Tibial artery (tissue), 4 donors: ENCODE results near the gene TP53TG5.

Source experiments
- DNase-seq, 2 donors: peaks; one replicate each; pipeline ENCODE4 v3.0.0-alpha.2; 2019
- H3K27ac ChIP-seq, 2 donors: fragments of 200-600 bp; sonication (generic) in 1 of 2; 1 replicate in 1 of 2; 2 replicates in 1 of 2; pipeline ENCODE4 v1.5.1; 2018 to 2019; ENCODE audit warnings: mild to moderate bottlenecking in 1 of 2
- H3K27me3 ChIP-seq, 2 donors: fragments of 200-600 bp; sonication (generic) in 1 of 2; one replicate each; pipeline versions ENCODE4 v1.5.1 to v1.6.0; 2016 to 2019
- H3K36me3 ChIP-seq, 3 donors: fragments of 200-600 bp; sonication (generic) in 2 of 3; one replicate each; pipeline ENCODE4 v1.5.1; 2016 to 2019; ENCODE audit warnings: mild to moderate bottlenecking in 2 of 3
- H3K4me1 ChIP-seq, 4 donors: fragments of 200-600 bp; sonication (generic) in 2 of 4; 1 replicate in 3 of 4; 2 replicates in 1 of 4; pipeline ENCODE4 v1.5.1; 2016 to 2019
- H3K4me3 ChIP-seq, 2 donors: fragments of 200-600 bp; sonication (generic) in 1 of 2; 1 replicate in 1 of 2; 2 replicates in 1 of 2; pipeline ENCODE4 v1.5.1; 2018 to 2019; ENCODE audit warnings: mild to moderate bottlenecking in 2 of 2
- H3K9me3 ChIP-seq, 3 donors: fragments of 200-600 bp; sonication (generic) in 1 of 3; one replicate each; pipeline ENCODE4 v1.5.1; 2016 to 2019
- intact Hi-C: fragments of 100-400 bp; cut with DNase I; formaldehyde crosslinking; loops from one replicate; pipeline ENCODE4 v1.15.0; 2023; ENCODE audit warnings: low total_unique reads
- TF ChIP-seq, protein P1 (sequence below), 2 experiments: fragments of 200-600 bp in 1 of 2; fragments of 450-650 bp in 1 of 2; IDR thresholded peaks; one replicate each; pipeline ENCODE4 v1.5.1; 2017 to 2019; ENCODE audit warnings: antibody characterized with exemption in 2 of 2, mild to moderate bottlenecking in 1 of 2, moderate library complexity in 1 of 2

The TP53TG5 gene

DNA sequence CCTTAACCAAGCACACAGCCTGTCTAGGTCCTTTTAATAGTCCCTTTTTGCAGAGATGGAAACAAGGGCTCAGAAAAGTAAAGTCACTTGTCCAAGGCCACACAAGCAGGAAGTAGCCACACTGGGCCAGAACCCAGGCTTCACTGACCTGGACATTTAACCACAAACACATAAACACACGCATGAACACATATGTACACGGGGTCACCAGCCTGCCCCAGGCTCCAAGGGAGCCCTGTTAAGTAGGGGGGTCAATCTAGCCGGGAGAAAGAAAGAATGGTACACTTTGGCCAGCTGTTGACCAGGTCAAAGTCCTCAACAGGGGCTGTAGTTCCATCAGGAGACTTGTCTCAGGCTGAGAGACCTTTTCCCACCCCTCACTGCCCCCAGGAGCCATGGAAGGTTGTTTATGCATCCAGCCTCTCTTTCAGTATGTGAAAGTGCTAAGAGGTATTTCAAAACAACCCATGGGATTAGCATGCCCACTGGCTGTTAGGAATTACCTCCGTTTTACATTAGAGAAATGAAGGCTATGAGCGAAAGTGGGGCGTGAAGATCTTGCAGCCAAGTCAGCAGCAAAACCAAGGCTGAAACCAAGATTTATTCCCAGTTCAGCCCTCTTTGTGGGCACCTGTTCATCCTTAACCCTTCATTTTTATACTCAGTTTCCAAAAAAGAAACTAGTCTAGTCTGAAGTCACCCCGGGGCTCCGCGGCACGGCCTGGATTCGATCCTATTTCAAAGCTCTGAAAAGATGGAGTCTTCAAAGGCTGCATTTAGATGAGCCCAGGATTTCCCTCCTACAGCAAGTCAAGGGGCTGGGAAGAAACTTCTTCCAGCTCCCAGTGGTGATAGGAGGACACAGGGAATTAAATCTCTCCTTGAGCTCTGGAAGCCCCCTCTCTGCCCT, 39.7 kb downstream of the TP53TG5 start:
- TF ChIP-seq, protein P1, sequence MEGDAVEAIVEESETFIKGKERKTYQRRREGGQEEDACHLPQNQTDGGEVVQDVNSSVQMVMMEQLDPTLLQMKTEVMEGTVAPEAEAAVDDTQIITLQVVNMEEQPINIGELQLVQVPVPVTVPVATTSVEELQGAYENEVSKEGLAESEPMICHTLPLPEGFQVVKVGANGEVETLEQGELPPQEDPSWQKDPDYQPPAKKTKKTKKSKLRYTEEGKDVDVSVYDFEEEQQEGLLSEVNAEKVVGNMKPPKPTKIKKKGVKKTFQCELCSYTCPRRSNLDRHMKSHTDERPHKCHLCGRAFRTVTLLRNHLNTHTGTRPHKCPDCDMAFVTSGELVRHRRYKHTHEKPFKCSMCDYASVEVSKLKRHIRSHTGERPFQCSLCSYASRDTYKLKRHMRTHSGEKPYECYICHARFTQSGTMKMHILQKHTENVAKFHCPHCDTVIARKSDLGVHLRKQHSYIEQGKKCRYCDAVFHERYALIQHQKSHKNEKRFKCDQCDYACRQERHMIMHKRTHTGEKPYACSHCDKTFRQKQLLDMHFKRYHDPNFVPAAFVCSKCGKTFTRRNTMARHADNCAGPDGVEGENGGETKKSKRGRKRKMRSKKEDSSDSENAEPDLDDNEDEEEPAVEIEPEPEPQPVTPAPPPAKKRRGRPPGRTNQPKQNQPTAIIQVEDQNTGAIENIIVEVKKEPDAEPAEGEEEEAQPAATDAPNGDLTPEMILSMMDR (IDR thresholded peaks at IDR 0.05): no peak
- H3K27me3 ChIP-seq: no peaks in the 10 kb centered on the region
- H3K4me1 ChIP-seq: peaks cover 5 to 82% (median 74%) of the 10 kb centered on the region in 4 donors
- peak in 1 of 2 donors; percentile 29 for DNase-seq
- H3K36me3 ChIP-seq: peaks cover 6 to 29% (median 15%) of the 10 kb centered on the region in 3 donors
- peak overlapping the region; percentile 86 to 98 for H3K27ac ChIP-seq
- no peak overlapping the region for H3K4me3 ChIP-seq
- intact Hi-C loops: loop anchor here (5.0 kb wide), 1 partner anchor 736 kb away; no protein-coding TSS in a partner anchor
- no peaks in the 10 kb centered on the region for H3K9me3 ChIP-seq

DNA sequence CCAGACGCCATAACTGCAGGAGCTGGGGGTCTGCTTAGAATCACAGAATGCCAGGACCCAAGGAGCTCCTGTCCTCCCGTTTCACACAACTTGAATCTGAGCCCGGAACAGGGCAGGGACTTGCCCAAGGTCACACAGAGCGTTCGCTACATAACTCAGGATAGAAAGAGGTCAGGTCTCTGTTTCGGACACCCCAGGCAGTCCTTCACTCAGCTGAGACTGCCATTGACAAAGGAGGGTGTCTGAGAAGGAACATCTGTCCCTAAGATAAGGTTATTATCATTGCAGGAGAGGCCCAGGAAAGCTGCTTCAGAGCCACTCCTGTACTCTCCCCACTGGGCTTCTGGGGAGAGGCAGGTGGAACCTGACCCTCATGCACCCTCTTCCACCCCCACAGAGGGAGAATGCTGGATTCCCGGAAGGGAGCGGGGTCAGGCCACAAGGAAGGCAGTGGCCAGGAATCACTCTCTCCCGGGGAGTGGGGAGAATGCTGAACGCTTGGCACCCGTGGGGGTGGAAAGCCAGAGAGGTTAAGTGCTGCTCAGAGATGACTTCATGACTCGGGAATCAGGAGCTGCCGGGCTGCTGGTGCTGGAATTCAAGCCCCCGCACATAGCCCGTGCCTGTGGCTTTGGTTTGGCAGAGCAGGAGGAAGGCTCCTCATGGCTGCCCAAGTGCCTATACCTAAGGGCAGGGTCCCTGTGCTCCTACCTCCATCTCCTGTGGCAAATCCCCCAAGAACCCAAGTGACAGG, 40.6 kb downstream of the TP53TG5 start:
- no peak overlapping the region for H3K4me3 ChIP-seq
- H3K9me3 ChIP-seq: no peaks in the 10 kb centered on the region
- intact Hi-C loops: loop anchor here (2.0 to 5.0 kb wide), 2 partner anchors 21 to 735 kb away; no protein-coding TSS in a partner anchor
- TF ChIP-seq, protein P1 (IDR thresholded peaks at IDR 0.05): no peak
- peaks cover 5 to 74% (median 65%) of the 10 kb centered on the region in 4 donors for H3K4me1 ChIP-seq
- H3K27me3 ChIP-seq: no peaks in the 10 kb centered on the region
- peak overlapping the region; percentile 86 to 98 for H3K27ac ChIP-seq
- peak in 1 of 2 donors; percentile 86 for DNase-seq
- peaks cover 14 to 37% (median 22%) of the 10 kb centered on the region in 3 donors for H3K36me3 ChIP-seq

DNA sequence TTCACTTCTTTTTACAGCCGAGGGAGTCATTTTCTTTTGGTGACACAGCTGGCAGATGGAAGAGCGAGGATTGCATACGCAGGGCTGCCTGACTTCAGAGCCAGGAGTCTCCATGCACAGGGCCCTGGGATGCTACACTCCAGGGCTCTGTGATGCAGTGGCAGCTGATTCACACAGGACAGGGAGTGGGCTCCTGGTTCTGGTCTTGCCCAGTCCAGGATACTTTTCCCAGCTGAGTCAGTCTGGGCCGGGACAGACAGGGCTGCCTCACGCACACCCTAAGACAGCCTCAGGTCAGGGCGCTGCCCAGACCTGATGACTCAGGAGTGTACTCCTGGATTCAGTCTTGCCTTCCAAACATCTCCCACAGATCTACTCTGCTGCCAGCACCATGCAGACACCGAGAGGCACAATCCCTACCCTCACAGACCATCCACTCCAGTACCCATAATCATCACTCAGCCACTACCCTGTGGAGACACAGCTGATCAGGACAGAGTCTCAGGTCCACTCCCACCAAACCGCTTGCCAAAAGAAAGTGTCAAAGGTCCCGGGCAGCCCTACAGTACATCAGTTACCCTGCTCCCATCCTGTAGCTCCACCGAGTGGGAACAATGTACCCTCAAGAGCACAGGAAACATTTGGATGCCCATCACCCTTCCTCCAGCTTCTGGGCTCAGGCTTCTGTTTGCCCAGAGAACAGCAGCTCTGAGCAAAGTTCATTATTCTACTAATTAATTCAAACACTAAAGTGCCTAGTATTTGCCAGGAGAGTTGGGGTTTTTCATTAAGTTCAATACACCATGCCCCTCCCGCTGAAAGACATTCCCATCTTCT, 41.4 kb downstream of the TP53TG5 start:
- intact Hi-C loops: loop anchor here (2.0 to 5.0 kb wide), 2 partner anchors 22 to 734 kb away; no protein-coding TSS in a partner anchor
- Histone ChIP-seq H3K27ac (peak overlapping the region; percentile 86 to 98), H3K27me3 (no peaks in the 10 kb centered on the region), H3K9me3 (no peaks in the 10 kb centered on the region), H3K4me3 (no peak overlapping the region), H3K4me1 (peaks cover 5 to 66% (median 58%) of the 10 kb centered on the region in 4 donors), H3K36me3 (peaks cover 21 to 45% (median 30%) of the 10 kb centered on the region in 3 donors)
- DNase-seq: peak; percentile 64 to 88
- TF ChIP-seq, protein P1 (IDR thresholded peaks at IDR 0.05): no peak

DNA sequence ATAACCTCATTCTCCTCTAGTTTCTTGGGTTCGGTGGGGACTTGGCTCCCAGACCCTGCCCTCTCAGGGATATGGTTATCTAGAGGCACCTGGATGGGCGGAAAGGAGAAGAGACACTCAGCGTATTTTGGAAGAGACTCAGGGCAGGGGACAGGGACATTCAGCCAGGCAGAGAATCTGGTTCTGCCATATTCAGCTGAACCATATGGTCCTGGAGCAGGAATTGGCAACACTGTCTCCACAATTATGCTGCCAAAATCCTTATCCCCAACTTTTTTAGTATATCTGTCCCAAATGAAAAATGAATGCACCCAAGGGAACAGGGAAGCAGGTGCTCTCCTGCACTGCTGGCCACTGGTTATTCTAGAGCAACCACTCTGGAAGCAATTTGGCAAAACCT, 47.6 kb downstream of the TP53TG5 start:
- no peak overlapping the region for H3K4me3 ChIP-seq
- DNase-seq: no peak
- H3K36me3 ChIP-seq: peaks cover 71 to 99% (median 76%) of the 10 kb centered on the region in 3 donors
- intact Hi-C loops: no loop called here
- H3K27ac ChIP-seq: no peak overlapping the region
- TF ChIP-seq, protein P1 (IDR thresholded peaks at IDR 0.05): no peak
- H3K9me3 ChIP-seq: no peaks in the 10 kb centered on the region
- no peaks in the 10 kb centered on the region for H3K27me3 ChIP-seq
- peaks cover 0 to 12% (median 1%) of the 10 kb centered on the region in 4 donors for H3K4me1 ChIP-seq
